Suprapubic skin (tissue), 4 donors: ENCODE data around the gene C4orf51. TPM values are rescaled to one million over a fixed set of nuclear protein-coding genes. Genes with fewer than 3 reads are reported as not detected.
A peak's percentile ranks its signal among the peaks of the same experiment; 100 is the strongest.

Experiments used
- DNase-seq, 2 donors: peaks; one replicate each; pipeline ENCODE4 v3.0.0-alpha.2; 2019; ENCODE audit warnings: low spot score in 2 of 2
- H3K27ac ChIP-seq: fragments of 200-600 bp; sonication (generic); one replicate; pipeline ENCODE4 v1.5.1; 2019
- H3K27me3 ChIP-seq: fragments of 200-600 bp; sonication (generic); one replicate; pipeline ENCODE4 v1.5.1; 2019
- H3K36me3 ChIP-seq: fragments of 200-600 bp; sonication (generic); one replicate; pipeline ENCODE4 v1.5.1; 2019
- H3K4me1 ChIP-seq: fragments of 200-600 bp; sonication (generic); one replicate; pipeline ENCODE4 v1.5.1; 2019
- H3K4me3 ChIP-seq: fragments of 200-600 bp; sonication (generic); one replicate; pipeline ENCODE4 v1.5.1; 2019; ENCODE audit warnings: mild to moderate bottlenecking
- H3K9me3 ChIP-seq: fragments of 200-600 bp; sonication (generic); one replicate; pipeline ENCODE4 v1.5.1; 2019
- CTCF ChIP-seq, 2 donors: fragments of 200-600 bp in 1 of 2; fragments of 450-650 bp in 1 of 2; sonication (generic) in 1 of 2; IDR thresholded peaks; one replicate each; pipeline ENCODE4 v1.5.1; 2016 to 2019; ENCODE audit warnings: antibody characterized with exemption in 2 of 2, mild to moderate bottlenecking in 1 of 2, moderate library complexity in 1 of 2
- EP300 ChIP-seq: sonication (generic); formaldehyde crosslinking; IDR thresholded peaks from one replicate; pipeline ENCODE4 v1.6.1; 2017; ENCODE audit warnings: antibody characterized with exemption
- POLR2A ChIP-seq, 2 donors: fragments of 450-650 bp; IDR thresholded peaks; one replicate each; pipeline ENCODE4 v1.6.1; 2017; ENCODE audit warnings: antibody characterized with exemption in 2 of 2, mild to moderate bottlenecking in 2 of 2, moderate library complexity in 2 of 2
- POLR2AphosphoS5 ChIP-seq, 3 donors: sonication (generic); formaldehyde crosslinking; IDR thresholded peaks; one replicate each; pipeline ENCODE4 v1.6.1; 2017; ENCODE audit warnings: antibody characterized with exemption in 3 of 3
- WGBS: methylation state at CpG from one replicate; pipeline ENCODE4 v1.1.5; 2018; 5-methylcytosine and 5-hydroxymethylcytosine counted together
- total RNA-seq, 4 donors: library from RNA; depleted of rRNA; stranded (reverse); fragments of >200 nt; gene quantifications; one replicate each; pipeline ENCODE4 v1.1.0, GENCODE V29; 2016

C4orf51 gene
- total RNA-seq, 4 donors from 2014 or later = not detected

- Histone ChIP-seq H3K4me3 (peak overlapping the region; percentile 61), H3K27me3 (no peaks in the 10 kb centered on the region), H3K4me1 (peaks cover 56% of the 10 kb centered on the region), H3K9me3 (no peaks in the 10 kb centered on the region), H3K36me3 (no peaks in the 10 kb centered on the region), H3K27ac (peak overlapping the region; percentile 97)
- peak; percentile 92 to 95 for DNase-seq
- WGBS = 3% methylated on average over 22 of the region's 81 CpGs
- TF ChIP-seq POLR2A (IDR thresholded peaks at IDR 0.05) = peak; percentile 13 to 63
- TF ChIP-seq POLR2AphosphoS5 (IDR thresholded peaks at IDR 0.05) = peak in 1 of 3 donors; percentile 52
- no peak for TF ChIP-seq EP300
- no peak for TF ChIP-seq CTCF (IDR thresholded peaks at IDR 0.05)
Measured at GRCh38 chr4:145732895-145733880, 53.2 kb downstream of the C4orf51 start.

- WGBS = 59% methylated on average over 7 of the region's 7 CpGs
- Histone ChIP-seq H3K9me3 (no peaks in the 10 kb centered on the region), H3K4me1 (peaks cover 56% of the 10 kb centered on the region), H3K36me3 (no peaks in the 10 kb centered on the region), H3K4me3 (peak overlapping the region; percentile 61), H3K27me3 (no peaks in the 10 kb centered on the region), H3K27ac (peak overlapping the region; percentile 97)
- no peak for TF ChIP-seq POLR2A (IDR thresholded peaks at IDR 0.05)
- no peak for TF ChIP-seq POLR2AphosphoS5 (IDR thresholded peaks at IDR 0.05)
- no peak for TF ChIP-seq CTCF (IDR thresholded peaks at IDR 0.05)
- TF ChIP-seq EP300 = no peak
- DNase-seq = no peak
Measured at GRCh38 chr4:145734031-145734430, 54.1 kb downstream of the C4orf51 start.

GRCh38 chr4:145734576-145735346, 54.8 kb downstream of the C4orf51 start:
- H3K27ac ChIP-seq = peak overlapping the region; percentile 97
- peaks cover 56% of the 10 kb centered on the region for H3K4me1 ChIP-seq
- TF ChIP-seq POLR2AphosphoS5 (IDR thresholded peaks at IDR 0.05) = peak in 1 of 3 donors; percentile 11
- TF ChIP-seq CTCF (IDR thresholded peaks at IDR 0.05) = no peak
- TF ChIP-seq POLR2A (IDR thresholded peaks at IDR 0.05) = no peak
- no peak for TF ChIP-seq EP300
- peak overlapping the region; percentile 61 for H3K4me3 ChIP-seq
- WGBS = 21% methylated on average over 14 of the region's 14 CpGs
- no peaks in the 10 kb centered on the region for H3K36me3 ChIP-seq
- DNase-seq = peak in 1 of 2 donors; percentile 79
- H3K27me3 ChIP-seq = no peaks in the 10 kb centered on the region
- no peaks in the 10 kb centered on the region for H3K9me3 ChIP-seq

GRCh38 chr4:145735347-145735675, 55.4 kb downstream of the C4orf51 start:
- Histone ChIP-seq H3K9me3 (no peaks in the 10 kb centered on the region), H3K4me3 (no peak overlapping the region), H3K27me3 (no peaks in the 10 kb centered on the region), H3K36me3 (no peaks in the 10 kb centered on the region), H3K4me1 (peaks cover 56% of the 10 kb centered on the region), H3K27ac (peak overlapping the region; percentile 97)
- 46% methylated on average over 2 of the region's 2 CpGs for WGBS
- TF ChIP-seq POLR2AphosphoS5 (IDR thresholded peaks at IDR 0.05) (no peak), EP300 (no peak), CTCF (IDR thresholded peaks at IDR 0.05) (no peak), POLR2A (IDR thresholded peaks at IDR 0.05) (no peak)
- no peak for DNase-seq

- WGBS = 64% methylated on average over 4 of the region's 4 CpGs
- Histone ChIP-seq H3K4me1 (peaks cover 53% of the 10 kb centered on the region), H3K4me3 (no peak overlapping the region)
Measured at GRCh38 chr4:145735827-145736226, 55.9 kb downstream of the C4orf51 start.

More at GRCh38 chr4:145735827-145736226, 55.9 kb downstream of the C4orf51 start:
- Histone ChIP-seq H3K9me3 (no peaks in the 10 kb centered on the region), H3K27ac (peak overlapping the region; percentile 97), H3K27me3 (no peaks in the 10 kb centered on the region), H3K36me3 (no peaks in the 10 kb centered on the region)
- no peak for TF ChIP-seq POLR2A (IDR thresholded peaks at IDR 0.05)
- DNase-seq = no peak
